H1 (cell line): Measurements from ENCODE around the gene PDE3A. TPM values are rescaled to one million over a fixed set of nuclear protein-coding genes. Genes with fewer than 3 reads are reported as not detected.

ENCODE experiments used
- POU5F1 ChIP-seq: IDR thresholded peaks from 2 replicates; pipeline ENCODE4 v1.6.1; 2011; ENCODE audit warnings: low read depth, mild to moderate bottlenecking, low read length, moderate library complexity
- polyA plus RNA-seq, 7 experiments: library from polyadenylated mRNA; depleted of rRNA in 3 of 7; stranded (reverse) in 5 of 7; unstranded in 2 of 7; fragments of >200 nt in 5 of 7; fragments of 200-250 nt in 2 of 7; gene quantifications; 1 replicate in 5 of 7; 2 replicates in 1 of 7; 4 replicates in 1 of 7; pipeline versions ENCODE4 v1.2.1 to v1.2.3, GENCODE V29; 2011 to 2013; ENCODE audit warnings: missing spikeins in 2 of 7, mixed read lengths in 2 of 7
- total RNA-seq: library from RNA; stranded (reverse); fragmentation: NEBNext Ultra II Directional; extraction: Animal tissue kit (Norgen Biotek cat#: 25700); gene quantifications from 2 replicates; pipeline ENCODE4 v1.2.1, GENCODE V29; 2021
- TF ChIP-seq, protein P1 (sequence below): fragments of 300-600 bp; sonication (generic); IDR thresholded peaks from 2 replicates; pipeline ENCODE4 v1.7.1; 2012; ENCODE audit warnings: low read length, moderate library complexity, mild to moderate bottlenecking, inconsistent platforms; ENCODE audit not compliant: insufficient replicate concordance

The PDE3A gene
- total and polyA plus RNA-seq, 2 of the 8 experiments (the other 6 are each of a cell fraction or from before 2014, with no cell fraction given): 1.4 to 3.4 TPM

DNA sequence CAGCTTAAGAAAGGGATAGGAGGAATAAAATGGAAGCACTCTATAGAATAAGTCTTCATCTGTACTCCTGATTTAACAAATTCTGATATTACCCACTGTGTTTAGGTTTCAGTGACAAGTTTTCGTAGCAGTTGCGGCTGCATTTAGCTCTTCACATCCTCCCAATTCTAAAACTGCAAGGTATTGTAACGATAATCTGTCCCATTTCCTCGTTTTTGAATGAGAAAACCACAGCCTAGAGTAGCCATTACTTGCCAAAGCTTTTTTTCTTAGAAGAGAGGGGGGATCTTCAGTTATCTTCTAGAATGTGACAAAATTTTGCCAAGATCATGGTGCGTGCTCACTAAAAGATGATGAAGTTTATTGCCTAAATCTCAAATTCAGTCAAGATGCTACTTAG lies 155.8 kb downstream of the PDE3A start (continued):
- TF ChIP-seq, protein P1, sequence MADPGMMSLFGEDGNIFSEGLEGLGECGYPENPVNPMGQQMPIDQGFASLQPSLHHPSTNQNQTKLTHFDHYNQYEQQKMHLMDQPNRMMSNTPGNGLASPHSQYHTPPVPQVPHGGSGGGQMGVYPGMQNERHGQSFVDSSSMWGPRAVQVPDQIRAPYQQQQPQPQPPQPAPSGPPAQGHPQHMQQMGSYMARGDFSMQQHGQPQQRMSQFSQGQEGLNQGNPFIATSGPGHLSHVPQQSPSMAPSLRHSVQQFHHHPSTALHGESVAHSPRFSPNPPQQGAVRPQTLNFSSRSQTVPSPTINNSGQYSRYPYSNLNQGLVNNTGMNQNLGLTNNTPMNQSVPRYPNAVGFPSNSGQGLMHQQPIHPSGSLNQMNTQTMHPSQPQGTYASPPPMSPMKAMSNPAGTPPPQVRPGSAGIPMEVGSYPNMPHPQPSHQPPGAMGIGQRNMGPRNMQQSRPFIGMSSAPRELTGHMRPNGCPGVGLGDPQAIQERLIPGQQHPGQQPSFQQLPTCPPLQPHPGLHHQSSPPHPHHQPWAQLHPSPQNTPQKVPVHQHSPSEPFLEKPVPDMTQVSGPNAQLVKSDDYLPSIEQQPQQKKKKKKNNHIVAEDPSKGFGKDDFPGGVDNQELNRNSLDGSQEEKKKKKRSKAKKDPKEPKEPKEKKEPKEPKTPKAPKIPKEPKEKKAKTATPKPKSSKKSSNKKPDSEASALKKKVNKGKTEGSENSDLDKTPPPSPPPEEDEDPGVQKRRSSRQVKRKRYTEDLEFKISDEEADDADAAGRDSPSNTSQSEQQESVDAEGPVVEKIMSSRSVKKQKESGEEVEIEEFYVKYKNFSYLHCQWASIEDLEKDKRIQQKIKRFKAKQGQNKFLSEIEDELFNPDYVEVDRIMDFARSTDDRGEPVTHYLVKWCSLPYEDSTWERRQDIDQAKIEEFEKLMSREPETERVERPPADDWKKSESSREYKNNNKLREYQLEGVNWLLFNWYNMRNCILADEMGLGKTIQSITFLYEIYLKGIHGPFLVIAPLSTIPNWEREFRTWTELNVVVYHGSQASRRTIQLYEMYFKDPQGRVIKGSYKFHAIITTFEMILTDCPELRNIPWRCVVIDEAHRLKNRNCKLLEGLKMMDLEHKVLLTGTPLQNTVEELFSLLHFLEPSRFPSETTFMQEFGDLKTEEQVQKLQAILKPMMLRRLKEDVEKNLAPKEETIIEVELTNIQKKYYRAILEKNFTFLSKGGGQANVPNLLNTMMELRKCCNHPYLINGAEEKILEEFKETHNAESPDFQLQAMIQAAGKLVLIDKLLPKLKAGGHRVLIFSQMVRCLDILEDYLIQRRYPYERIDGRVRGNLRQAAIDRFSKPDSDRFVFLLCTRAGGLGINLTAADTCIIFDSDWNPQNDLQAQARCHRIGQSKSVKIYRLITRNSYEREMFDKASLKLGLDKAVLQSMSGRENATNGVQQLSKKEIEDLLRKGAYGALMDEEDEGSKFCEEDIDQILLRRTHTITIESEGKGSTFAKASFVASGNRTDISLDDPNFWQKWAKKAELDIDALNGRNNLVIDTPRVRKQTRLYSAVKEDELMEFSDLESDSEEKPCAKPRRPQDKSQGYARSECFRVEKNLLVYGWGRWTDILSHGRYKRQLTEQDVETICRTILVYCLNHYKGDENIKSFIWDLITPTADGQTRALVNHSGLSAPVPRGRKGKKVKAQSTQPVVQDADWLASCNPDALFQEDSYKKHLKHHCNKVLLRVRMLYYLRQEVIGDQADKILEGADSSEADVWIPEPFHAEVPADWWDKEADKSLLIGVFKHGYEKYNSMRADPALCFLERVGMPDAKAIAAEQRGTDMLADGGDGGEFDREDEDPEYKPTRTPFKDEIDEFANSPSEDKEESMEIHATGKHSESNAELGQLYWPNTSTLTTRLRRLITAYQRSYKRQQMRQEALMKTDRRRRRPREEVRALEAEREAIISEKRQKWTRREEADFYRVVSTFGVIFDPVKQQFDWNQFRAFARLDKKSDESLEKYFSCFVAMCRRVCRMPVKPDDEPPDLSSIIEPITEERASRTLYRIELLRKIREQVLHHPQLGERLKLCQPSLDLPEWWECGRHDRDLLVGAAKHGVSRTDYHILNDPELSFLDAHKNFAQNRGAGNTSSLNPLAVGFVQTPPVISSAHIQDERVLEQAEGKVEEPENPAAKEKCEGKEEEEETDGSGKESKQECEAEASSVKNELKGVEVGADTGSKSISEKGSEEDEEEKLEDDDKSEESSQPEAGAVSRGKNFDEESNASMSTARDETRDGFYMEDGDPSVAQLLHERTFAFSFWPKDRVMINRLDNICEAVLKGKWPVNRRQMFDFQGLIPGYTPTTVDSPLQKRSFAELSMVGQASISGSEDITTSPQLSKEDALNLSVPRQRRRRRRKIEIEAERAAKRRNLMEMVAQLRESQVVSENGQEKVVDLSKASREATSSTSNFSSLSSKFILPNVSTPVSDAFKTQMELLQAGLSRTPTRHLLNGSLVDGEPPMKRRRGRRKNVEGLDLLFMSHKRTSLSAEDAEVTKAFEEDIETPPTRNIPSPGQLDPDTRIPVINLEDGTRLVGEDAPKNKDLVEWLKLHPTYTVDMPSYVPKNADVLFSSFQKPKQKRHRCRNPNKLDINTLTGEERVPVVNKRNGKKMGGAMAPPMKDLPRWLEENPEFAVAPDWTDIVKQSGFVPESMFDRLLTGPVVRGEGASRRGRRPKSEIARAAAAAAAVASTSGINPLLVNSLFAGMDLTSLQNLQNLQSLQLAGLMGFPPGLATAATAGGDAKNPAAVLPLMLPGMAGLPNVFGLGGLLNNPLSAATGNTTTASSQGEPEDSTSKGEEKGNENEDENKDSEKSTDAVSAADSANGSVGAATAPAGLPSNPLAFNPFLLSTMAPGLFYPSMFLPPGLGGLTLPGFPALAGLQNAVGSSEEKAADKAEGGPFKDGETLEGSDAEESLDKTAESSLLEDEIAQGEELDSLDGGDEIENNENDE: no peak
- no peak for TF ChIP-seq POU5F1
- TF ChIP-seq, all 59 proteins: peak for 0
